IPS-18c (cell line): Measurements from ENCODE around the gene C20orf144.
"Not testable (repeated sequence)": the region's sequence is repeated elsewhere in the genome, so short reads cannot be mapped to it uniquely, and the experiment has no call there.

ENCODE experiments used
- H3K4me3 ChIP-seq: 2 replicates; pipeline ENCODE4 v1.7.0; 2013; ENCODE audit warnings: low read depth, mild to moderate bottlenecking, low read length, moderate library complexity; ENCODE audit not compliant: insufficient read depth
- H3K9me3 ChIP-seq: one replicate; pipeline ENCODE4 v1.6.1; 2013; ENCODE audit warnings: mild to moderate bottlenecking, low read length, moderate library complexity; ENCODE audit not compliant: control insufficient read depth, insufficient read depth

C20orf144 gene

DNA sequence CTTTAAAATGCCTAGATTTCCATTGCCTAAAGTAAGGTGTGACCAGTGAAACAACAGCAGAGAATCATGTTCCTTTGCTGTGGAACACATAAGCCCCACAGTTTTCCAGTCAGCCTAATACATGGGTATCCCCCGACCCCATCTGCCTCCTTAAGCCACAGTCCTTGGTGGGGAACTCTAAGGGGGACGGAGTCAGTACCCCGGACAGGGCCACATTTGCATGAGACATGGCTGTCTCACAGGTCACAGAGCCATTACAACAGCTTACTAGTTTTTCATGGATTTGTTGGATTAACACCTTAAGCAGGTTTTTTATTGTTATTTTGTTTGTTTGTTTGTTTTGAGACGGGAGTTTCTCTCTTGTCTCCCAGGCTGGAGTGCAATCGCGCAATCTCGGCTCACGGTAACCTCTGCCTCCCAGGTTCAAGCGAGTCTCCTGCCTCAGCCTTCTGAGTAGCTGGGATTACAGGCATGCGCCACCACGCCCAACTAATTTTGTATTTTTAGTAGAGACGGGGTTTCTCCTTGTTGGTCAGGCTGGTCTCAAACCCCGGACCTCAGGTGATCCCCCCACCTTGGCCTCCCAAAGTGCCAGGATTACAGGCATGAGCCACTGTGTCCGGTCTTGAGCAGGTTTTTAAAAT lies 15.0 kb upstream of the C20orf144 start:
- H3K9me3 ChIP-seq: not testable (repeated sequence)

DNA sequence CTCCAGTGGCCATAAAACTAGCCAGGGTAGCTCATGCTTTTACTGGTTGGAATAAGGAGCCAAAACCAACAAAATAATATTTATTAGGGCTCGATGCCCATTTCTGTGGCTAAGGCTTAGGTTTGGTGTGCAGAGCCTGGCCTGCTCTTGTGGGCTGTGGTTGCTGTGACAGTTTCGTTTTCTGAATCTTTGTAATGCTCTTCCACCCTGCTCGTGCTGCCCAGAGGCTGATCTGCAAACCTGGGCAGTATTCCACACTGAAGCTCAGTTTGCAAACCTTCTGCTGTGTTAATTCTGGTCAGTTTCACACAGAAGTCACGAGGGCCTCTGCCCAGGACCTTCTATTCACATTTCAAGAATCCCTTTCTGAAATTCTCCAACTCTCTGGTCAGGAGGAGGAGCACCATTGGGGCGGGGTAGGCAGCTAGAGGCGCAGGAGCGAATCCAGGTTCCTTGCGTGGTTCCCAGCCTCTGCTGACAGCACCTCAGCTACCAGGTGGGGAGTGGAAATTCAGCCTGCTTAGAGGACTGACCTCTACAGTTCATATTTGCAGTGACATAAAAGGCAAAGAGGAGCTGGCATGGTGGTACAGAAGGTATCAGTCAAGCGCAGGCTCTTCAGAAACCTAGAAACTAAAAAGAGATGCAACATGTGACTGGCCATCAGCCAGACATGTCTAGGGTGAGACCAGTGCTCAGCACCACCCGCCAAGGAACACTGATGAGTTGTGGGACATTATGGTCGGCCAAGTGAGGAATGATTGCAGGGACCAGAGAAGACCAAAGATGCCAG lies 14.3 kb upstream of the C20orf144 start:
- H3K4me3 ChIP-seq: no peak overlapping the region
- H3K9me3 ChIP-seq: no peaks in the 10 kb centered on the region

More for the DNA sequence above, 15.0 kb upstream of the C20orf144 start:
- not testable (repeated sequence) for H3K4me3 ChIP-seq

DNA sequence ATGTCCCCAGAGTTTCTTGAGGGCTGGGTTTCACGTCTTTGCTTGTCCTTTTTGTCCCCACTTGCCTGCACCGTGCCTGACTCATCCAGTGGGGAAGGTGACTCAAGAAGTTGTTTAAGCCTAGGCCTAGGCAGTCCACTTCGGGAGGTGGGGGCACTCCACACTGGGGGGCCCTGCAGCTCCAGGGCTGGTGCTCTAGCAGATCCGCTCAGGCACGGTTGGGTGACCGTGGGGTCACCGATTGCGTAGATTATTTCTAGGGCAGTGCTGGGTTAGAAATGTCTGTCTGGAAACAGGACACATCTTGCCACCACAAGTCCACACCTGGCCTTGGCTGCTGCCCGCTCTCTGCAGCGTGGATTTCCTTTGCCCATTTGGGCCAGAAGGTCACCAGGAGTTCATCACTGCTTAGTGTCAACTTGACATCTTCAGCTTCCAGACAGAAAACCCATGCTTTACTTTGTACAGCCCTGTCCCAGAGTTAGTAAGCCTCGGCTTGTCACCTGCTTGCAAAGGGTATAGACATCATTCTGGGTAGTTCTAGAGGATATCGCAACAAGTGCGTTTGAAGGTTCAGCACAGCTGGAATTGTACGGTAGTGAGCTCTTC lies 13.6 kb upstream of the C20orf144 start:
- H3K4me3 ChIP-seq: no peak overlapping the region
- H3K9me3 ChIP-seq: no peaks in the 10 kb centered on the region

DNA sequence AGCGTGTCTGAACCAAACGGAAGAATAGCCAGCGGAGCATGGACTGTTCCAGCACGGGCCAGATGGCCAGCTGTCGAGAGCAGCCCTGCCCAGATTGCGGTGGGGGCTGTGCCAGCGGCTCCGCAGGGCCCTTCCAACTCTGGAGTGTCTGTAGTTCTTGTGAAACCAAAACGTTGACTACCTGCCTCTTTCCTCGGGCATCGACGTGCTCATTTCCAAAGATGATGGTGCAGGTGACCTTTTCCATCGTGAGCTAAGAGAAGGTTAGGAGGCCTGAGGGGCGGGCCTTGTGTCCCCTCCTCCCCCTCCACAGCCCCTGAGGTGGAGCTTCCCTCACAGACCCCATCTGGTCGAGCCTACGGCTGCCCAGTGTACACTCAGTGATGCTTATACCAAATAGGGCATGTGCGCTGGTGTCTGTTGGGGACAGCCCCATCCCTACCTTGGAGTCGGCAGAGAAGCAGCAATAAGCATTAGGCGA lies 12.9 kb upstream of the C20orf144 start:
- Histone ChIP-seq H3K4me3 (no peak overlapping the region), H3K9me3 (no peaks in the 10 kb centered on the region)

DNA sequence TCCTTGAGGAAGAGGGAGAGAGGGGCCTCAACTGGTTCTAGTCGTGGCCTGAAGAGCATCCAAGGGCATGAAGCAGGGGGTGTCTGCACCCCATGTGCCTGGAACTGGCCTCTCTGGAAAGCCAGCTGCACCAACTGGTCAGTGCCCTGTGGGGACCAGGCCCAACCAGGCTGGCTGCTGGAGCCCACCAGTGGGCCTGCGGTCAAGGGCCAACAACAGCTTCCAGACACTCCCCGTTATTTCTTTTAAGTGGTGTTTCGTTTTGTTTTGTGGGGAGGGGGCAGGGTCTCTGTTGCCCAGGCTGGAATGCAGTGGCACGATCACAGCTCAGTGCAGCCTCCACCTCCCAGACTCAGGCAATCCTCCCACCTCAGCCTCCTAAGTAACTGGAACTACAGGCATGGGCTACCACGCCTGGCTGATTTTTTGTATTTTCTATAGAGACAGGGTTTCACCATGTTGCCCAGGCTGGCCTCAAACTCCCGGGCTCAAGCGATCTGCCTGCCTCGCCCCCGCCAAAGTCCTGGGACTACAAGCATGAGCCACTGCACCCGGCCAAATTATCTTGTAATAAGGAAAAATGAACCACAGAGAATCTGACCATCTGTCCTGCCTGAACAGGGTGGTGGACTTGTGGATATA lies 11.9 kb upstream of the C20orf144 start:
- H3K9me3 ChIP-seq: no peaks in the 10 kb centered on the region
- H3K4me3 ChIP-seq: no peak overlapping the region

DNA sequence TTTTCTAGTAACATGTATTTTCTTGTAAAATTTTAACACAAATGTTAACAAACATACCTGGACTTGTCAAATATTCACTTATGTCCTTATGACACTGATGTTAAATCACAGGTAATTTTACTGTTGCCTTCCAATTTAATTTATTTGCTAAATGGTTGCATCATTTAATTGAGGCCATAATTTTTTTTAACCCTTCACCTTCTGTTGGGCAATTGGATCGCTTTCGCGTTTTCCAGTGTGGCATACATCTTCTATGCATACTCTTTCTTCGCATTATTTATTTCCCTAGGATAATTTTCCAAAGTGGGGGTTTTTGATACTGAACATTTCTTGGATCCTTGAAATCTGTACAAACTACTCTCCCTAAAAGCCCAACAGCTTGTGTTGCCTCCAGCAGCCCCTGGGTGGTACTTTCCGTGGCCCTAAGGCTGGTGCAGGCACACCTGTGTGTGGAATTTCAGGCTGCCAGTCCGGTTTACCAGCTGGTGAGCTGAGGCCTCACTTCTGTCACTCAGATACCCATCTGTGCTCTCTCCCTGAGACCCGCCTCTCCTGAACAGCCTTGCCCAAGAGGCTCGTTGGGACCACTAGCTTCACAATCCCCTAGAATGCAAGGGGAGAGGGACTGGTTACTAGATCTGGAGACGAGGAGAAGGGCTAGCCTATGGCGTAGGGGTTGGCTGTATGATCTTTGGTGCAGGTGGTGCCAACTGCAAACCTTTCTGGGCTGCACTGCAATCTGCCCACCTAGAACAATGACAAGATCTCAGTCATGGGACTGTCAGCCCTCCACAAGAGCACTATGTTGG lies 11.2 kb upstream of the C20orf144 start:
- Histone ChIP-seq H3K4me3 (no peak overlapping the region), H3K9me3 (no peaks in the 10 kb centered on the region)

DNA sequence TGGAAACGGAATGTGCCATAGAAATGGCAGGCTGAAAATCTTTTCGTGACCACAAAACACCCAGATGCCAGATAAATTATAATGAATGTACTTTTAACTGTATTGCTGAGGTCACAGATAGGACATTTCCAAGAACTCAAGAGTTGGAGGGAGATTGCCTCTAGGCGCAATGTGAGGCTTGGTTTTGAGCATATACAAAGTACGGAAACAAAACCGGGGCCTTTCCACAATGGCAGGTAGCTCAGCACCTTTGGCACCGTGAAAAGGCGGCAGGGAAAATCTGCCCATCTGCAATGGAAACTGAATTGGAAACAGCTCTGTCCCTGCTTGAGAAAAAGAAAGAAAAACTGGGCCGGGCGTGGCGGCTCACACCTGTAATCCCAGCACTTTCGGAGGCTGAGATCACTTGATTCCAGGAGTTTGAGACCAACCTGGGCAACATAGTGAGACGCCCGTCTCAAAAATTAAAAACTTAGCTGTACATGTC lies 10.5 kb upstream of the C20orf144 start:
- no peaks in the 10 kb centered on the region for H3K9me3 ChIP-seq
- no peak overlapping the region for H3K4me3 ChIP-seq

DNA sequence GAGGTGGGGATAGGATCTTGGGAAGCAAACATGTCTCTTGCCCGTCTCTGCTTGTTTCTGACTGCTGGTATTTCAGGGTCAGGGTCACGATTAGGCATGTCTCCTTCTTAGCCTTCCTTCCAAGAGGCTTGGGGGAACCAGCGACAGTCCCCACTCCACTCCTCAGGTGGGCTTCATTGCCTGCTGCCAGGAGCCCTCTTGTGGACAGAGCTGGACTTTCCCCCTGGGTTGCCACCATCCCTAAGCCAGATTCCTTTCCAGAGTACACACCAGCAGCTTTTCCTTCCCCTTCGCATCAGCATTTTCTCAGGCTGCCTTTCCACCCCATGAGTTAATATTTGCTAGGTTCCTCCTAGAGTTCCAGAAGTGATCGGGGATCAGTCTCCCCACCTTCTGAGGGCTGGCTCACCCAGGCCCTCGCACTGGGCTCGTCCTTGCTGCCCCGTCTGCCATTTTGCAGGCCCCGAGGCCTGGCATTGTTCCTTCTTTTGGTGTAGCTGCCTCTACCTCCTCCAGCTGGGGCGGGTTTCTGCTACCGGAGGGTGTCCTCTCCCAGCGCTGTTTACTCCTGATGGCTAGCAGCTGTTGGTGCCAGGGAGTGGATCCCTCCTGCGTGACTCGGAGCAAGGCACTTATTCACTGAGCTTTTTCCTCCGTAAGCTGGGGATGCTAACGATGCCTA lies 8.8 kb upstream of the C20orf144 start:
- no peaks in the 10 kb centered on the region for H3K9me3 ChIP-seq
- no peak overlapping the region for H3K4me3 ChIP-seq

DNA sequence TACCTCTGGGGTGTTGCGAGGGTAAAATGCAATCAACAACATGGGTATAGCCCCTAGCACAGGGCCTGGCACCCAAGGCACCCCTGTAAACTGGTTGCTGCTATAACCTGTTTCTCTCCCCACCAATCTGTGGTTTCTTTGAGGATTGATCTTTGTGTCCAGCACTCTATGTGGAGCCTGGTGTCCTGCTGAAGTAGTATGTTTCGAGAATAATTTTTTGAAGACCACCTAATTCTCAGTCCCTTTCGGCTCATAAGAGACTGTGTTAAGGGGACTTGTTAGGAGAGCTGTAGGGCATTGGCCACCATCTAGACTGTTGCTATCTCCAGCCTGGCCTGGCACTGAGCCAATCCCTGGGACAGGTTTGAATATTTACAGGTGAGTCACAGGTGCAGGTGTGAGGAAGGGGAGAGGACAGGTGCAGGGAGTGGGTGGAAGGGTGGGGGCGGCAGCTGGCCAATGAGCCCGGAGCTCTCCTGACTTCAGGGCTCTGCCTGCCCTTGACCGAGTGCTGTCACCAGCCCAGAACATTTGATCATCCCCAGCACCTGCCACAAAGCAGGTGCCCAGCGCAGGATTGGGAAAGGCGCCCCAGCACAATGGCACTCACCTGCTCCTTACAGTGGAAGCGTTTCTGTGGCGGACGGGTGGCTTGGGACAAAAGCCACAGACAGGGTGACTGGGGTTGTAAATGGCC lies 8.1 kb upstream of the C20orf144 start:
- H3K4me3 ChIP-seq: no peak overlapping the region
- no peaks in the 10 kb centered on the region for H3K9me3 ChIP-seq

DNA sequence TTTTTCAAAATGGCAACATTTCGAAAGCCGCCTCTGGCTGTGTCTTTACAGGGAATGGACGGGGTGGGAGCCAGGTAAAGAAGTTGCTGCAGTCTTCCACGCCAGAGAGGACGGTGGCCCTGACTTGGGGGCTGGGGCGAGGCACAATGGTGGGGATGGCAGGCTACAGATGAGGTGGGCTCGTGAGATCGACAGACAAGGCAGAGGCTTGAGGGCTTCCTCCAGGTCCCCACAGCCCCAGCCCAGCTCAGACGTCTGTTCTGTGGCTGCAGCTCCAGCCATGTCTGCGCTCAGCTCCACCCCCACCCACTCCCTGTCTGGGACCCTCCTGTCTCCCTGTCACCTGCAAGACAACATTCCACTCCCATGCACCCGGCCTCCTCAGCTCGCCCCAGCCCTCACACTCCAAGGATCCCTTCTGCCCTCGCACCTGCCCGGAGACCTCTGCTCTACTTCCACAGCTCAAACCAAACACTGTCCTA lies 7.4 kb upstream of the C20orf144 start:
- Histone ChIP-seq H3K4me3 (no peak overlapping the region), H3K9me3 (no peaks in the 10 kb centered on the region)

DNA sequence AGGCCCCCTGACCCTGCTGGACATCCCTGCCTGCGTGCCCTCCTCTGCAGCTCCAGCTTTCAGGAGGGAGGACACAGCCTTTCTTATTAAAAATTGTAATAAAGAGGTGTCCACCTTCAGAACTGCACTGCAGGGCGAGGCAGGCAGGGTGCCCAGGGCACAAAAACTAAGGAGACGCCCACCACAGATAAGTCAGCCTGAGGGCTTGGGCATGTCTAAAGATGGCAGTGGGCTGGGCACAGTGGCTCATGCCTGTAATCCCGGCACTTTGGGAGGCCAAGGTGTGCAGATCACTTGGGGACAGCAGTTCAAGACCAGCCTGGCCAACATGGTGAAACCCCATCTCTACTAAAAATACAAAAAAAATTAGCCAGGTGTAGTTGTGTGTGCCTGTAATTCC lies 7.0 kb upstream of the C20orf144 start:
- Histone ChIP-seq H3K4me3 (no peak overlapping the region), H3K9me3 (no peaks in the 10 kb centered on the region)

DNA sequence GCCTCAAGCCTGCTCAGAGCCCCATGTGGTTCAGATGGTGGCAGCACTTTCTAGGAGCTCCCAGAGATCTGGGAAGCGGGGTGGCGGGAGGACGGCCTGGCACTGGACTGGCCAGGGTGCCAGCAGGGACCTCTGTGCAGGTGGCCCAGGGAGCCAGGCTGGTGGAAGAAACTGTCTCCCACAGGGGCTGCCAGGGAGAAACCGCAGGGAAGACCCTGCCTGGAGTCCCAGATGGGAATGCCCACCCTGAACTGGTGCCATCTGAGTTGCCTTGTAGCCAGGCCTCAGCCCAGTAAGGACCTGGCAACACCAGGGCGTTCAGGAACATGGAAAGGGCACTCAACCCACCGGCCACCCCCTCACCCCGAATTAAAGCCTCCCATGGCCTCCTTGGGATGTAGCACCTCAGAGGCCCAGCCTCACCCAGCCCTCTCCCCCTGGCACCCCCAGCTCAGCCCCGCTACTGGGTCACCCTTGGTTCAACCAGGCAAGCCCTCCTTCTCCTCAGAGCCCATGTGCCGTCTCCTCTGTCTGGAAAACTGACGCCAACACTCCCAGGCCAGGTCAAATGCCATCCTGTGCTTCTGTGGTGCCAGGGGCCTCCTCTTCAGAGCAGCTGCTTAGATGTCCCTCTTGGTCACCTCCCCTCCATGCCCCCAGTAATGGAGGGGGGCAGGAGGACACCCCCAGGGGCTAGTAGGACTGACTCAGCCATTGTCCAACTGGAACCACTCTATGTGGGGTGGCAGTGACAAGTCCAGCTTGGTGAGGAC lies 5.9 kb upstream of the C20orf144 start:
- Histone ChIP-seq H3K9me3 (no peaks in the 10 kb centered on the region), H3K4me3 (no peak overlapping the region)

DNA sequence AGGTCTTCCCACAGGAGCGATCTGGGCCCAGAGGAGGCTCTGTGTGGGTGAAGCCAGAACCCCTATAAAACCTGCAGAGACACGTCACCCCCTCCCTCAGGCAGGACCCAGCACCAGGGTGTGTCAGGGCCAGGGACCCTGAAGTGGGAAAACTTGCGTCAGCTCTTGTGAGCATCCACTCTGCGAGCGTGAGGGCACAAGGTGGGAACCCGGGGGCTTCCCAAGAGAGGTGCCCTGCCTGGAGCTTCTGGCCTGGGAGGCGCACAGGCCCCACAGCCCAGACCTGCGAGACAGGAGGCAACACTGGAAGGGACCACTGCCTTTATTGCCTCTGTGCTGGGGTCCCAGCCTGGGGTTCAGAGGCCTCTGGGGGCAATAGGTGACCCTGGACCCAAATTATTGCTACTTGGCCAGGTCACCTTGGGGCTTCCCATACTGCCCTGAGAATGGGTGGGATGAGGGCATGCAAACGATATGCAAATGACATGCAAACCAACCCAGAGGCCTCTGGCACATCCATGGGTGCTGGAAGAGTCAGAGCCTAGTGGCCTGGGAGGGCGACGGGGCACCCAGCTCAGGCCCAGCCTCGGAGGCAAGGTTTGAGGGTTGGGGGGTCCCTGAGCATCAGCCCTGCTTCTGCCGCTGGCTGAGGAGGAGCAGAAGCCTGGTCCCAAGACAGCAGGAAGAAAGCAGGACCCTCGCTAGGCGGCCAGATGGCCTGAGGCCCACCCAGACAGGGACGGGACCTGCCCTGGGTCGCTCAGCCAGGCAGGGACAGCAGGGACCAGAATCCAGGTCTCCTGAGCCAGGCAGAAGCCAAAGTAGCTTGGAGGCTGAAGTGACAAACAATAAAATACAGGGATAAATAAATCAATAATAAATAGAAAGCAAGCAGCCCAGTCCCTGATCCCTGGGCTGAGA lies 5.1 kb upstream of the C20orf144 start:
- Histone ChIP-seq H3K4me3 (no peak overlapping the region), H3K9me3 (no peaks in the 10 kb centered on the region)

DNA sequence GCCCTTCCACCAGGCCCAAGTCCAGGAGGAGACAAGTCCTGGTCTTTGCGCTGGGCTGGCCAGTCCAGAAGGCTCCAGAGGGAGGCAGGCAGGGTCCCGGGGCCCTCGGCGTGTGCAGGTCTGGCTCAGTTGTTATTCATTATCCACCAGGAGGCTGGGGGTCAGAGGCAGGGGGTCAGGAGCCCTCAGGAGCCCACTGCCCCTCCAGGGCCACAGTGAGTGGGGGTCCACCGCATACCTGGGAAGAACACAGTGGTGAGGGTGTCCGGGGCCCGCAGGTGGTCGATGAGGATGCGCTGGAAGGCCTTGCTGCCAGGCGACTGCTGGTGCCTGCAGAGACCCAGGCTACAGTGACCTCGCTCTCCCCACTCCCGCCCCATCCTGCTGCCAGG lies 4.4 kb upstream of the C20orf144 start:
- Histone ChIP-seq H3K9me3 (no peaks in the 10 kb centered on the region), H3K4me3 (no peak overlapping the region)
